ENCODE results near the gene CNTRL.
A peak's percentile ranks its signal among the peaks of the same experiment; 100 is the strongest.
"Not testable (repeated sequence)": the region's sequence is repeated elsewhere in the genome, so short reads cannot be mapped to it uniquely, and the experiment has no call there.

CNTRL gene, protein sequence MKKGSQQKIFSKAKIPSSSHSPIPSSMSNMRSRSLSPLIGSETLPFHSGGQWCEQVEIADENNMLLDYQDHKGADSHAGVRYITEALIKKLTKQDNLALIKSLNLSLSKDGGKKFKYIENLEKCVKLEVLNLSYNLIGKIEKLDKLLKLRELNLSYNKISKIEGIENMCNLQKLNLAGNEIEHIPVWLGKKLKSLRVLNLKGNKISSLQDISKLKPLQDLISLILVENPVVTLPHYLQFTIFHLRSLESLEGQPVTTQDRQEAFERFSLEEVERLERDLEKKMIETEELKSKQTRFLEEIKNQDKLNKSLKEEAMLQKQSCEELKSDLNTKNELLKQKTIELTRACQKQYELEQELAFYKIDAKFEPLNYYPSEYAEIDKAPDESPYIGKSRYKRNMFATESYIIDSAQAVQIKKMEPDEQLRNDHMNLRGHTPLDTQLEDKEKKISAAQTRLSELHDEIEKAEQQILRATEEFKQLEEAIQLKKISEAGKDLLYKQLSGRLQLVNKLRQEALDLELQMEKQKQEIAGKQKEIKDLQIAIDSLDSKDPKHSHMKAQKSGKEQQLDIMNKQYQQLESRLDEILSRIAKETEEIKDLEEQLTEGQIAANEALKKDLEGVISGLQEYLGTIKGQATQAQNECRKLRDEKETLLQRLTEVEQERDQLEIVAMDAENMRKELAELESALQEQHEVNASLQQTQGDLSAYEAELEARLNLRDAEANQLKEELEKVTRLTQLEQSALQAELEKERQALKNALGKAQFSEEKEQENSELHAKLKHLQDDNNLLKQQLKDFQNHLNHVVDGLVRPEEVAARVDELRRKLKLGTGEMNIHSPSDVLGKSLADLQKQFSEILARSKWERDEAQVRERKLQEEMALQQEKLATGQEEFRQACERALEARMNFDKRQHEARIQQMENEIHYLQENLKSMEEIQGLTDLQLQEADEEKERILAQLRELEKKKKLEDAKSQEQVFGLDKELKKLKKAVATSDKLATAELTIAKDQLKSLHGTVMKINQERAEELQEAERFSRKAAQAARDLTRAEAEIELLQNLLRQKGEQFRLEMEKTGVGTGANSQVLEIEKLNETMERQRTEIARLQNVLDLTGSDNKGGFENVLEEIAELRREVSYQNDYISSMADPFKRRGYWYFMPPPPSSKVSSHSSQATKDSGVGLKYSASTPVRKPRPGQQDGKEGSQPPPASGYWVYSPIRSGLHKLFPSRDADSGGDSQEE (N-terminal part only)

DNA sequence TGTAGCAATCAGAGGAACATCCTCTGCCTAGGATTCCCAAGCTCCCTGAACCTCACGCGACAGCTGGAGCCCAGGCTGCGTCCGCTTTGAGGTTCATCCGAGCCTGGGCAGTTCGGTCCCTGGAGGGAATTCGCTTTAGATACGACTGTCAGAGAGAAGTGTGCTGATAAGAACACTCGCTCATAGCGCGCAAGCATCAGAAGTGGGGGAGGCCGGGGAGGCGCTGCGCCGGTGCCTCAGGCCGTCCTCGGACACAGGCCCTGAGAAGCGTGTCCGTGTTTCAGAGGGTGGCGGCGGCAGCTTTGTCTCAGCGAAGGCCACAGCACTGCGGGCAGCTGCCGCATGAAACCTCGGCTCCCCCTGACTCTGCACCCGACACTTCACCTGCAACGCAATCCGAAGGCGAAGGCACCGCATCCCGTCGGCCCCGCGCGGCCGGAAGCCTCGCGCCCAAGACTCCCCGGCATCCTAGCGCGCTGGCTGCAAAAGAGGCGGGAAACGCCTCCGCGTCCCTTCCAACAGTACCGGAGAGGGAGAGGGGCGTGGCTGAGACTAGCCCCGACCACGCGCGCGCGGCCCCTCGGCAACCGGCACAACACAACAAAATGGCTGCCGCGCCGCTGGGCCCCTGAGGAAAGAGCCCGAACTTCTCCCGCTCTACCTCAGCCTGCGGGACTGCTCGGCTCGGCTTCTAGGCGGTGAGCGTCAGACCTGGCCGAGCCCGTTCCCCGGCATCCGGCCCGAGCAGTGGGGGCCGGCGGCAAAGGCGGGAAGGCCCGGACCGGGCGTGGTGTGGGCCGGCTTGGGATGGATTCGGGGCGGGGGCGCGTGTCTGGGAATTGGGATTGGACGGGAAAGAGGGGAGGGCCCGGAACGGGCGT, at the start of gene CNTRL:
Gene CNTRL, plus strand, starts transcription at position 586 of the 881 bp plus-strand sequence. CDS start 13,372 bp downstream, outside the sequence.
- peak; percentile 81 for DNase-seq (ENCODE audit: low spot score)

DNA sequence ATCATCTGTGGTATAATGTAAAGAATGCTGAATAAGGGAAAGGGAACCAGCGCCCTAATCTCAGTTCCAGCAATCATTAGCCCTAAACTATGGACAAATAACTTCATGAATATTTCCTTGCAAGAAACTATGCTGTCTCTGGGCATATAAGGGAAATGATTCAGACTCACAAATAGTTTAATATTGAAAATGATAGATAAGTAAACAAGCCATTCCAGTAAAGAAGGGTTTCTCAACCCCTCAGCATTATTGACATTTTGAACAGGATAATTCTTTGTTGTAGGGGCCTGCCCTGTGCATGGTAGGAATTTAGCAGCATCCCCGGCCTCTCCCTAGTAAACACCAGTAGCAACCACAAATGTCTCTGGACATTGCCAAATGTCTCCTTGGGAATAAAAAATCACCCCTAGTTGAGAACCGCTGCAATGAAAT, 48.5 kb upstream of the CNTRL start:
- DNase-seq (ENCODE audit: low spot score): peak; percentile 7

DNA sequence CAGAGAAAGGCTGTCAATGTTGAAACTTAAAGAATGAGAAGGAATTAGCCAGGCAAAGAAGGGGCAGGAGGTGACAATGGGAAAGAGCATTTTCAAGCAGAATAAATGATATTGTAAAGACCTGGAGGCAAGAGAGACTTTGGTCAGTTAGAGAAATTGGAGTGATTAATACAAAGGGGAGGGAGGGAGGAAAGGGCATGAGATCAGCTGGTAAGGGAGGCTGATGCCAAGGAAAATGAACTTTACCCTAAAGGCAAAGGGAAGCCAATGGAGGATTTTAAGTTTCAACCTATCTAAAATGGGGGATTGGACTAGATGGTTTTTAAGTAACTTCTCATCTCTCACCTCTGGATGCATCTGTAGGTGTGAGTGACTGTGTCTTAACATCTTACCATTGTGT, 48.0 kb upstream of the CNTRL start:
- no peak for DNase-seq (ENCODE audit: low spot score)

DNA sequence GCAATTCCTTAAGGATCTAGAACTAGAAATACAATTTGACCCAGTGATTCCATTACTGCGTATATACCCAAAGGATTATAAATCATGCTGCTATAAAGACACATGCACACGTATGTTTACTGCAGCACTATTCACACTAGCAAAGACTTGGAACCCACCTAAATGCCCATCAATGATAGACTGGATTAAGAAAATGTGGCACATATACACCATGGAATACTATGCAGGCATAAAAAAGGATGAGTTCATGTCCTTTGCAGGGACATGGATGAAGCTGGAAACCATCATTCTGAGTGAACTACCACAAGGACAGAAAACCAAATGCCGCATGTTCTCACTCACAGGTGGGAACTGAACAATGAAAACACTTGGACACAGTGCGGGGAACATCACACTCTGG, 46.5 kb upstream of the CNTRL start:
- DNase-seq (ENCODE audit: low spot score): not testable (repeated sequence)

DNA sequence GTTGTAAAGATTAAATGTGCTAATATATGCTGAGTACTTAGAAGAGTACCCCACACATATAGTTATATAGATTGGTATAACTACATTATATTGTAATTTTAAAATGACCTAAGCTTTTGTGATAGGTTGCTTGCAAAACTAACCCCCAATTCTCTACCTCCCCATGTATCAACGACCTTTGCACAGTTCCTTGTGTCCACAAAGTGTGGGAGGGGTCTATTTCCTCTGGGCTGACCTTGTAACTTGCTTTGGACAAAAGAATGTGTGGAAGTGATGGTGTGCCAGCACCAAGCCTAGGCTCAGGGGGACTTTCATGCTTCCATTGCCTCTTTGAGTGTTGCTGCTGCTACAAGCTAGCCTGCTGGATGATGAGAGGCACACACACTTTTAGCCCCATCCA, 45.3 kb upstream of the CNTRL start:
- DNase-seq (ENCODE audit: low spot score): no peak

DNA sequence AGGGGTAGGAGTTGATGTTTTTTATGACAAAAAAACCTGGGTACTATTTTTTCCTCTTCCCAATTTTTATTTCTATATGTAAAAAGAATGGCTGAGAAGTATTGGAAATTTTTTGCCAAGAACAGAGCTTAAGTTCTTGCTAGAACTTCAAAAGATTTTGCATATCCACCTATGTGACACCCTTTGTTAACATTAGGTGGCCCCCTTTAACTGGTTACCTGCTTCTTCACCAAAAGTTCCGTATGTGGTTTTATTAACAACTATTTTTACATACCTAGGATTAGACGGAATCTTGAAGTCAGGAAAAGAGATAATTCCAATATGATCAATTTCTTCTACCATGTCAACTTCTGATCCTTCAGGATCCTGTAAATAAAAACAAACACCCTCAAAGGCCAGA, 40.2 kb upstream of the CNTRL start:
- no peak for DNase-seq (ENCODE audit: low spot score)

DNA sequence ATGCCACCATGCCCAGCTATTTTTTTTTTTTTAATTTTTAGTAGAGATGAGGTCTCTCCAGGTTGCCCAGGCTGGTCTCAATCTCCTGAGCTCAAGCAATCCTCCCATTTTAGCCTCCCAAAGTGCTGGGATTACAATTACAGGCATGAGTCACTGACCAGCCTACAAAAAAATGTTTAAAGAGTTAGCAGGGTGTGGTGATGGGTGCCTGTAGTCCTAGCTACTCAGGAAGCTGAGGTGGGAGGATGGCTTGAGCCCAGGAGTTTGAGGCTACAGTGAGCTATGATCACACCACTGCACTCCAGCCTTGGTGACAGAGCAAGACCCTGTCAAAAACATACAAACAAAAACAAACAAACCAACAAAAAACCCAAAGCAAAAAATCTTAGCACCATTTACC, 39.0 kb upstream of the CNTRL start:
- not testable (repeated sequence) for DNase-seq (ENCODE audit: low spot score)

DNA sequence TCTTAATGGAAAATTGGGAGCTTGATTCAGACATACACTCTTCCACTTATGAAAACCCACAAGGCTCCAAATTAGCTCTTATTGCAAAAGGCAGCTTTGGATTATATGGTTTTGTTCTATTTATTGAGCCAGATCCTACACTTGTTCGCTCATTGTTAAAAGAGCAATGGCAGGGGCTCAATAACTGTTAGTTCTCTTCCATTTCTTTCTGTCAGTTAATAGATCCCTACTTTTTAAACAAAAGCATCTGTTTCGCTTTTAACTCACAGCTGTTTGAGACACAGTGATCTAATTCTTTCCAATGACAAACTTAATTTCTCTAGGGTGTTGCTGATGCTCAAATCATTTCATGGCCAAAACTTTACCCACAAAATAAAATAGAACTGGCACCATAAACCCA, 36.4 kb upstream of the CNTRL start:
- DNase-seq (ENCODE audit: low spot score): no peak

DNA sequence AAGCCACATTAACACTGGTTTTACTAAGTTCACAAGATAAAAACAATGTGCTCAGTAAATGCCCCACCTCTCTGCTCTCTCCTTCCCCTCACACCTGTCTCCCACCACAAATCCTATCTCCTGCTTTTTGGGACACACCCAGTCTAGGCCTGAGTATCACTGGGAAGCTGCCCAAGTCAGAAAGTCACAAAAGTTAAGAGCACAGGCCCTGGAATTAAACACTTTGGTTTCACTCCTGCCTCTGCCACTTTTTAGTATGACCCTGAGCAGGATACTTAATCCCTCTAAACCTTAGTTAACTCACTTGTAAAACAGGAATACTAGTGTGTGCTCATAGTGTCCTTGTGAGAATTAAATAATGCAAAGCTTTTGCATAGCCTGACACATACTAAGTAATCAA, 36.0 kb upstream of the CNTRL start:
- no peak for DNase-seq (ENCODE audit: low spot score)

DNA sequence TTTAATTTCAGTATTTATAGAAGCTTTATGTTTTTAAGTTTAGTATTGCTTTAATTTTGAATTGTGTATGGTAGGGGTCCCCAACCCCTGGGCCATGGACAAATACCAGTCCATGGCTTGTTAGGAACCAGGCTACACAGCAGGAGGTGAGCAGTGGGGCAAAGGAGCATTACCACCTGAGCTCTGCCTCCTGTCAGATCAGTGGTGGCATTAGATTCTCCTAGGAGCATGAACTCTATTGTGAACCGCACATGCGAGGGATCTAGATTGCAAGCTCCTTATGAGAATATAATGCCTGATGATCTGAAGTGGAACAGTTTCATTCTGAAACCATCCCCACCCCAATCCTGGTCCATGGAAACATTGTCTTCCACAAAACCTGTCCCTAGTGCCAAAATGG, 26.6 kb upstream of the CNTRL start:
- DNase-seq (ENCODE audit: low spot score): no peak

DNA sequence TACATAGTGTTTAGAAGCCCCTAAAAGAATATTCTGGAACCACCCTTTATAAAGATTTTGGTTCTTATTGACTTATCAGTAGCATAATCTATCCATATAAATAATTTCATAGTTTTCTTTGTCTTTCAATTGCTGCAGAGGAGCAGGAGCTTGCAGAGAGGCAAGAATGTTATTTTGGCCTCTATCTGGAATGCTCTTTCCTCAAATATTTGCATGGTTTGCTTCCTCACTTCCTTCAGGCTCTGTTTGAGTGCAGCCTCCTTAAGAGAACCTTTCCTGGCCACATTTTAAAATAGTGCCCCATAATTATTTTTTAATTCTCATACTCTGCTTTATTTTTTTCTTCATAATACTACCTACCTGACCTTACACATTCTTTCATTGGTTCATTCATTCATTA, 26.1 kb upstream of the CNTRL start:
- no peak for DNase-seq (ENCODE audit: low spot score)

DNA sequence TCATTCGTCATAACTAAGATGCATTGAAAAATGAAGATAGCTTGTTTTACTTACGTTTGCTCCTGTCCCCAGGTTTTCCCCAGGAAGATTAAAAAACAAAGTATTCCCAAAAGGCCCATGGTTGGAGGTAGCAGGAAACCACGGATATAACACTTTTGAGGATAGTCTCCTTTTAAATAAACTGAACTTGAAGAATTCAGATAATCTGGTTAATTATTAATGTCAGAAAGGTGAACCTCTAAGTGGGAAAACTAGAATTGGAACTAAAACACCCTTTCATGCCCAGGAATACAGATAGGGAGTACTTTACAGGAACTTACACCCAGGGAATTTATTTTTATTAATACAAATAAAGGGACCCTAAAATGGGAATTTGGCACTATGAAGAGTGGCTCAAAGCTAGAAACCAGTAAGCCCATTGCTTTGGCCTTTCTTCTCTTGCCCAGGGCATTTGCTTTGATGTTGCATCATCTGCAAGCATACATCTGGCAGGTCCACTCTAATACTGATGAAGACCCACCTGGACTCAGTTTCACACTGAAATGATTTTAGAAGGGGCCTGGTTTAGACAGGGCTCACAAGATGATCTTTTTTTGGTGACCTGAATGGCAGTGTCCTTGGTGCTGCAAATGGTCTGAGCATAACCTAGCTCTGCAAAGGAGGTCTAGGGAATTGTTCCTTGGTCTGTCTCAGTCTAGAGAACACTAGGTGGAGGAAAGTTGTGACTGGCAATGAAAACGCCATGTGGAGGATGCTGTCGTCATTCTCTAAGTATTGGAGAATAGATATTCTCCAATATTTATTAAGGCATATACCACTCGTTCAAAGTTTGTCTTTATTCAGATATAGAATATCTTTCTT, 24.4 kb upstream of the CNTRL start, which contains the start of gene C5:
Gene C5, minus strand, starts transcription at position 148 of the 861 bp plus-strand sequence. Its CDS starts 29 bp downstream, at position 119.
- DNase-seq (ENCODE audit: low spot score): no peak

DNA sequence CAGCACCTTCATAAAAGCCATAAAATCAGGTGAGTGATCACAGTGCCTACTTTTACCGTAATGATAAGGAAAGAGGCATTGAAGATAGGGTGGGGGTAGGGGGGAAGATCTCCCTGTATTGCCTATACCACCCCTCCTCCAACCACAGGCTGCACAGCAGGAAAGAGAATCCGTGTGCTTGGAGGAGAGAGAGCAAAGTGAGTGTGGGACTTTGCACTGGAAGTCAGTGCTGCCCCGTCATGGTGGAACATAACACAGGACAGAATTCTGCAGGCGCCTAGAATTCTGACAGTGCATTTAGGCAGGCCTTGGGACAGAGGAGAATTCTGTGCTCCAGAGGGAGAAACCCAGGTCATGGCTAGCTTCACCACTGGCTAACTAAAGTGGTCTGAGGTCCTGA, 21.2 kb upstream of the CNTRL start:
- no peak for DNase-seq (ENCODE audit: low spot score)

DNA sequence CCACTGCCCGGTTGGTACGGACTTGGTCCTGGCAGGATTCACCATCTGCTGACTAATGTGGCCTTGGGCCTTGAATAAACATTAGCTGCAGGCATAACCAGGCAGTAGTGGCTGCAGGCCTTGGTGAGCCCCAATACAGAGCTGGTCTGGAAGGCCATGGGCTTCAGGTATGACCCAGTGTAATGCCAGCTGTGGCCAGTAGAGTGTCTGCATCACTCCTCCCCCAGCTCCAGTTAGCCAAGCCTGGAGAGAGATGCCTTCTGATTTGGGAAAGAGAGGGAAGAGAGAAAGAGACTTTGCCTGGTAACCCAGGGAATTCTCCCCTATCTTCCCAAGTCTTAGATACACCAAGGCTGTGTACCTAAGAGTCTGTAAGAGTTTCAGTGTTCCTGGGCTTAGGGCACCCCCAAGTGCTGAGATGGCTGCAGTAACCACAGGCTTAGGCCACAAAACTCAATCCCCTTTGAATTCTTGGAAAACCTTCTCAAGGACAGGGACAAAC, 19.1 kb upstream of the CNTRL start:
- no peak for DNase-seq (ENCODE audit: low spot score)

DNA sequence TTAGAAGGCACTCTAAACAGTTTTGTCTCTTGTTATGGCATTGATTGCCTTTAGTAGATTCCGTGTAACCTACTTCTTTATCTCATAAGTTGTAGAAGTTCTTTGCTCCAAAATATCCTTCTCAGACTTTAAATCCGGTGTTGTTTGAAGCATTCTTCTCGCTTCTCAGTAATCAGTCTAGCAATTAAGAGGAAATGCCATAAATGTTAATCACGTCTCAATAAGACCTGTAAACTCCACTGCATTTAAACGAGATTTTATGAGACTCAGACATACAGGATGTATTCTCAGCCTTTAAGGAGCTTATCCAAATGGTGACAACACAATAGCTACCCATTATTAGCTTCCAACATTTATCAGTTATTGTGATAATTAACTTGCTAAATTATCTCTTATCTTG, 16.9 kb upstream of the CNTRL start:
- no peak for DNase-seq (ENCODE audit: low spot score)

DNA sequence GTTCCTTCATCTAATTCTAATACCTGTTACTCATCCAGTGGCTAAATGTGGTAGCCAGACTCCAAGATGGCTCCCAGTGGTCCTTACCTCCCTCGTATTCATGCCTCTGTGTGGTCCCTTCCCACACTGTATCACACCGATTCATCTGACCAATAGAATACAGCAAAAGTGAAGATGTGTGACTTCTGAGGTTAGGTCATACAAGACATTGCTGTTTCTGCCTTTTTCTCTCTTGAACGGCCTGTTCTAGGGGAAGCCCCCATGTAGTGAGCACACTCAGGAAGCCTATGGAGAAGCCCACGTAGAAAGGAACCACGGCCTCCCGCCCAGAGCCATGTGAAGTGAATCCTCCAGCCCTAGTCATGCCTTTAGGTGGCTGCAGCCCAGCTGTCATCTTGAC, 15.2 kb upstream of the CNTRL start:
- no peak for DNase-seq (ENCODE audit: low spot score)

DNA sequence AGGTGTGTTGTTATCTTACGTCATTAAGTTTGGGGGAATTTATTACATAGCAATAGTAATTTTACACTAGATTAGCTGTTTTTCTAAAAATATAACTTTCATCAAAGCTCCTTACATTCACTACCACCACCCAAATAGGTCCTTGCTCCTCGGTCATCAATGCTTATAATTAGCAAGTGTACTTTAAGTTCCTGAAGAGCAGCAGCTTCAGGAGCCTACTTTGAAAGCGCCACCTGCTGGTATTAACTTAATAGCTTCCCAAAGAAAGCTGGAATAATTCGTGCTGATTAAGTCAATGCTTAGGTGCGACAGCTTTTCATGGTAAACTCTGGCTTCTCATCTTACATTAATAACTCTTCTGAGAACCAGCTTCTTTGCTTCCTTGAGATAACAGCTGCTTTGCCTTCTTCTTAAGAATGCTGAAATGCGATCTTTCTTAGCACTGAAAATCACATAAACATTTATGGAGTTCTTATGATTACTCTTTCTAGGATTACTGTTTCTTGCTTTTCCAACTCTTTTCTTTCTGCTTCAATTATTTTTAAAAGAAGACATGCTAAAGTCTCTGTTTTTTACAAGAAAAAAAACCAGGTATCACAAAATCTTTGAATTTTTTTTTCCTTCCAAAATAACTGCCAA, 14.6 kb upstream of the CNTRL start:
- peak; percentile 22 for DNase-seq (ENCODE audit: low spot score)

DNA sequence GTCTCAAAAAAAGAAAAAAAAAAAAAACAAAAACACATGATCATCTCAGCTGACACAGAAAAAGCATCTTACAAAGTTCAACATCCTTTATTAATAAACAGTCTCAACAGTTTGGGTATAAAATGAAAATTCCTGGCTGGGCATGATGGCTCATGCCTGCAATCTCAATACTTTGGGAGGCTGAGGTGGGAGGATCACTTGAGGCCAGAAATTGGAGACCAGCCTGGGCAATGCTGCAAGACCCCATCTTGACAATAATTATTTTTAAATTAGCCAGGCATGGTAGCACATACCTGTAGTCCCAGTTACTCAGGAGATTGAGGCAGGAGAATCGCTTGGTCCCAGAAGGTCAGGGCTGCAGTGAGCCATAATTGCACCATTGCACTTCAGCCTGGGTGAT, 7.9 kb upstream of the CNTRL start:
- no peak for DNase-seq (ENCODE audit: low spot score)

DNA sequence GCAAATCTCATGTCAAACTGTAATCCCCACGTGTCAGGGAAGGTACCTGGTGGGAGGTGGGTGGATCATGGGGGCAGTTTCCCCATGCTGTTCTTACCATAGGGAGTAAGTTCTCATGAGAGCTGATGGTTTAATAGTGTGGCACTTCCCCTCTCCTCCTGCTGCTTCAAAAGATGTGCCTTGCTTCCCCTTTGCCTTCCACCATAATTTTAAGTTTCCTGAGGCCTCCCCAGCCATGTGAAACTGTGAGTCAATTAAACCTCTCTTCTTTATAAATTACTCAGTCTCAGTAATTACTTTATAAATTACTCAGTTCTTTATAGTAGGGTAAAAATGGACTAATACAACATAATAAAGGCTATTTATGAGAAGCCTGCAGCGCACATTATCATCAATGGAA, 7.1 kb upstream of the CNTRL start:
- DNase-seq (ENCODE audit: low spot score): no peak

DNA sequence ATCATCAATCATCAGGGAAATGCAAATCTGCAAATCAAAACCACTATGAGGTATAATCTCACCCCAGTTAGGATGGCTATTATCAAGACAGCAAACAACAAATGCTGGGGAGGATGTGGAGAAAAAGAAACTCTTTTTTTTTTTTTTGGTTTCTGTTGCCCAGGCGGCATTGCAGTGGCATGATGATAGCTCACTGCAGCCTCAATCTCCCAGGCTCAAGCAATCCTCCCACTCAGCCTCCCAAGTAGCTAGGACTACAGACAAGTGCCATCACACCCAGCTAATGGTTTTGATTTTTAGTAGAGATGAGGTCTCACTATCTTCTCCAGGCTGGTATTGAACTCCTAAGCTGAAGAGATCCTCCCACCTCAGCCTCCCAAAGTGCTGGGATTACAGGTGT, 5.4 kb upstream of the CNTRL start:
- no peak for DNase-seq (ENCODE audit: low spot score)
